OCI-LY7 (cell line): ENCODE measurements around the gene ZXDA. TPM values are rescaled to one million over a fixed set of nuclear protein-coding genes. Genes with fewer than 3 reads are reported as not detected.
"Not testable (repeated sequence)": the region's sequence is repeated elsewhere in the genome, so short reads cannot be mapped to it uniquely, and the experiment has no call there.

Experiments
- BruUV-seq: library from RNA; stranded (reverse); fragments of 400-500 nt; replicated peaks from 2 replicates; lab custom pipeline; 2021; lab: Mats Ljungman, UMichigan
- CTCF ChIA-PET: fragments of 300-600 bp; sonication (Branson Sonifier 250); formaldehyde crosslinking; loops from one replicate; lab custom pipeline; 2022; ENCODE audit warnings: antibody characterized with exemption; ENCODE audit not compliant: unreplicated experiment; lab: Charles Lee
- POLR2A ChIA-PET: fragments of 300-600 bp; sonication (Branson Sonifier 250); formaldehyde crosslinking; loops from one replicate; lab custom pipeline; 2022; ENCODE audit warnings: antibody characterized with exemption; lab: Charles Lee
- DNase-seq: peaks from one replicate; pipeline ENCODE4 v3.0.0-alpha.2; 2015; ENCODE audit warnings: low spot score
- H2AFZ ChIP-seq: fragments of 200-600 bp; sonication (generic), shearing (Covaris generic); 2 replicates; pipeline ENCODE4 v1.6.1; 2014; ENCODE audit warnings: mild to moderate bottlenecking, antibody characterized with exemption, low read length, moderate library complexity
- H3K27ac ChIP-seq: fragments of 200-600 bp; sonication (generic); 2 replicates; pipeline ENCODE4 v1.5.1; 2014; ENCODE audit warnings: mixed run types, low read depth, mild to moderate bottlenecking, moderate library complexity, low read length, inconsistent platforms; ENCODE audit not compliant: poor library complexity, severe bottlenecking
- H3K36me3 ChIP-seq: fragments of 200-600 bp; sonication (generic); 2 replicates; pipeline ENCODE4 v1.6.1; 2014; ENCODE audit warnings: mild to moderate bottlenecking, antibody characterized with exemption, low read length, moderate library complexity, mixed read lengths; ENCODE audit not compliant: insufficient read depth
- H3K4me1 ChIP-seq: fragments of 200-600 bp; sonication (generic); 2 replicates; pipeline ENCODE4 v1.5.1; 2014; ENCODE audit warnings: mild to moderate bottlenecking, low read length; ENCODE audit not compliant: insufficient read depth, poor library complexity, severe bottlenecking
- H3K4me2 ChIP-seq: fragments of 200-600 bp; sonication (generic); 2 replicates; pipeline ENCODE4 v1.6.1; 2014; ENCODE audit warnings: mild to moderate bottlenecking, low read length
- H3K4me3 ChIP-seq: fragments of 200-600 bp; sonication (generic); 2 replicates; pipeline ENCODE4 v1.5.1; 2014; ENCODE audit warnings: mild to moderate bottlenecking, low read depth, low read length; ENCODE audit not compliant: poor library complexity, severe bottlenecking
- H3K79me2 ChIP-seq: fragments of 200-600 bp; sonication (generic); 2 replicates; pipeline ENCODE4 v1.6.1; 2016; ENCODE audit warnings: low read depth, mild to moderate bottlenecking, low read length, moderate library complexity, mixed read lengths; ENCODE audit not compliant: insufficient read depth
- H3K9me2 ChIP-seq: fragments of 200-600 bp; sonication (generic); 2 replicates; pipeline ENCODE4 v1.6.1; 2016; ENCODE audit warnings: mild to moderate bottlenecking, low read length, mixed read lengths; ENCODE audit not compliant: insufficient read depth
- H3K9me3 ChIP-seq: fragments of 200-600 bp; sonication (generic); 2 replicates; pipeline ENCODE4 v1.6.1; 2014; ENCODE audit warnings: mild to moderate bottlenecking, mixed run types, low read length, mixed read lengths
- H4K20me1 ChIP-seq: fragments of 200-600 bp; sonication (generic); 2 replicates; pipeline ENCODE4 v1.6.1; 2014; ENCODE audit warnings: mild to moderate bottlenecking, antibody characterized with exemption, low read length, moderate library complexity, mixed read lengths; ENCODE audit not compliant: insufficient read depth
- EZH2phosphoT487 ChIP-seq: fragments of 200-600 bp; sonication (generic); IDR thresholded peaks from 2 replicates; pipeline ENCODE4 v1.6.1; 2018; ENCODE audit warnings: low read depth, borderline replicate concordance, mild to moderate bottlenecking, mixed run types, antibody characterized with exemption, low read length, moderate library complexity, mixed read lengths
- intact Hi-C: fragments of 100-400 bp; cut with micrococcal nuclease; formaldehyde crosslinking; loops from one replicate; pipeline ENCODE4 v1.10.0; 2022; ENCODE audit not compliant: unreplicated experiment
- total RNA-seq, 2 experiments: library from RNA; depleted of rRNA in 1 of 2; stranded (reverse); fragments of >200 nt in 1 of 2; shearing (Covaris generic) in 1 of 2; gene quantifications; 2 replicates each; pipeline ENCODE4 v1.2.3, GENCODE V29; 2014 to 2022
- TF ChIP-seq, protein P1 (sequence below): fragments of 200-600 bp; sonication (generic); conservative IDR thresholded peaks from 2 replicates; pipeline ENCODE4 v1.5.1; 2014; ENCODE audit warnings: mild to moderate bottlenecking, antibody characterized with exemption, low read length, moderate library complexity, mixed read lengths

Gene ZXDA
- total RNA-seq, 2 experiments from 2014 or later, result 1.5 to 5.2 TPM

DNA sequence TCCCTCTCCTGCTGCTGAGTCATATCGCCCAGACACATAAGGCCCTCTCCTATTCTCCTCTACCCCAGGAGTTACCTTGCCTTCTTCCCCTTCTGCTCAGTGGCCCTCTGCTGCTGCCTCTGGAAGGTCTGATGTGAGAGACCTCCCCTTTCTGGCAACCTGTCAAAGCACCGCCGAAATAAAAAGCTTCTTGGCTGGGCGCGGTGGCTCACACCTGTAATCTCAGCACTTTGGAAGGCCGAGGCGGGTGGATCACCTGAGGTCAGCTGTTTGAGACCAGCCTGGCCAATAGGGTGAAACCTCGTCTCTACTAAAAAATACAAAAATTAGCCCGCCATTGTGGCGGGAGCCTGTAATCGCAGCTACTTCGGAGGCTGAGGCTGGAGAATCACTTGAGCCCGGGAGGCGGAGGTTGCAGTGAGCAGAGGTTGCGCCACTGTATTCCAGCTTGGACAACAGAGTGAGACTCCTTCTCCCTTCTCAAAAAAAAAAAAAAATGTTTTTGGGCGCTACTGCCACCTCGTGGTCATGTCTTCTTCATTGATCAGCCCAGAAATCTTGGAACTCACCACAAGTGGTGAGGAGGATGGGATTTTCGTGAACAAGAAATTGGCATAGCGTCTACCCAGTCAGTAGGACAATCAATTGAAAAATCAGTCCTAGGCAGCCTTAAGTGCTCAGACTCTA, 8.6 kb upstream of the ZXDA start:
- intact Hi-C loops, result loop anchor here (2.0 kb wide), 1 partner anchor 98 kb away; no protein-coding TSS in a partner anchor
- peak; percentile 36 for DNase-seq
- no peaks in the 10 kb centered on the region for H3K9me3 ChIP-seq

DNA sequence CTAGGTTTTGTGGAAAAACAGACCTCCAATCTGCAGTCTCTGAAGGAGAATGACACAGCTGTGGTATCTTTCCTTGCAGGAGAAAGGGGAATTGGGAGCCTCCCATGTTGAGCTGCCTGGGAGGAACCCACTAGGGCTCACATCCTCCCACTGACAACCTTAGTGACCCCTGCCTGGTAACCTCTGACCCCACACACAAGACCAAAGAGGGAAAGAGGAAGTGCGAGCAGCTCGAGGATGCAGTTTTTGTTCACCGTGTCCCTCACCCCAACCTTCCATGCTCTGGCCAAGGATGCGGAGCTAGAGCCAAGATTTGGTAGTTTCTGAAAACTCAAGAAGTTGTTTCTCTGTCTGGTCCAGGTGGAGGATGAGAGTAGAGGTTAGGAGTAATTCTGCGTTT, 5.4 kb upstream of the ZXDA start:
- intact Hi-C loops, result no loop called here
- Histone ChIP-seq H3K4me1 (peaks cover 9% of the 10 kb centered on the region), H3K79me2 (no peaks in the 10 kb centered on the region), H2AFZ (no peak overlapping the region), H3K4me3 (no peak overlapping the region), H3K36me3 (no peaks in the 10 kb centered on the region), H3K4me2 (no peak overlapping the region), H3K27ac (no peak overlapping the region), H3K9me2 (no peaks in the 10 kb centered on the region), H4K20me1 (no peaks in the 10 kb centered on the region), H3K9me3 (no peaks in the 10 kb centered on the region)
- POLR2A ChIA-PET, result no interaction called here
- no TSS peak for BruUV-seq
- TF ChIP-seq, protein P1, sequence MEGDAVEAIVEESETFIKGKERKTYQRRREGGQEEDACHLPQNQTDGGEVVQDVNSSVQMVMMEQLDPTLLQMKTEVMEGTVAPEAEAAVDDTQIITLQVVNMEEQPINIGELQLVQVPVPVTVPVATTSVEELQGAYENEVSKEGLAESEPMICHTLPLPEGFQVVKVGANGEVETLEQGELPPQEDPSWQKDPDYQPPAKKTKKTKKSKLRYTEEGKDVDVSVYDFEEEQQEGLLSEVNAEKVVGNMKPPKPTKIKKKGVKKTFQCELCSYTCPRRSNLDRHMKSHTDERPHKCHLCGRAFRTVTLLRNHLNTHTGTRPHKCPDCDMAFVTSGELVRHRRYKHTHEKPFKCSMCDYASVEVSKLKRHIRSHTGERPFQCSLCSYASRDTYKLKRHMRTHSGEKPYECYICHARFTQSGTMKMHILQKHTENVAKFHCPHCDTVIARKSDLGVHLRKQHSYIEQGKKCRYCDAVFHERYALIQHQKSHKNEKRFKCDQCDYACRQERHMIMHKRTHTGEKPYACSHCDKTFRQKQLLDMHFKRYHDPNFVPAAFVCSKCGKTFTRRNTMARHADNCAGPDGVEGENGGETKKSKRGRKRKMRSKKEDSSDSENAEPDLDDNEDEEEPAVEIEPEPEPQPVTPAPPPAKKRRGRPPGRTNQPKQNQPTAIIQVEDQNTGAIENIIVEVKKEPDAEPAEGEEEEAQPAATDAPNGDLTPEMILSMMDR, result no peak
- TF ChIP-seq EZH2phosphoT487, result no peak
- no peak for DNase-seq
- CTCF ChIA-PET, result no interaction called here

More for the DNA sequence above, 8.6 kb upstream of the ZXDA start:
- ChIA-PET CTCF (no interaction called here), POLR2A (interaction anchor here (0.6 kb wide), 1 partner anchor 17 kb away, joined by 3 read pairs; no protein-coding TSS in a partner anchor)
- TF ChIP-seq, protein P1, result peak; percentile 69
- no peak for TF ChIP-seq EZH2phosphoT487
- H3K79me2 ChIP-seq, result no peaks in the 10 kb centered on the region
- no peak overlapping the region for H3K4me2 ChIP-seq
- H3K9me2 ChIP-seq, result no peaks in the 10 kb centered on the region
- H3K4me3 ChIP-seq, result no peak overlapping the region
- H3K36me3 ChIP-seq, result no peaks in the 10 kb centered on the region
- H3K4me1 ChIP-seq, result no peaks in the 10 kb centered on the region
- BruUV-seq, result no TSS peak
- H3K27ac ChIP-seq, result no peak overlapping the region
- no peak overlapping the region for H2AFZ ChIP-seq
- H4K20me1 ChIP-seq, result no peaks in the 10 kb centered on the region

DNA sequence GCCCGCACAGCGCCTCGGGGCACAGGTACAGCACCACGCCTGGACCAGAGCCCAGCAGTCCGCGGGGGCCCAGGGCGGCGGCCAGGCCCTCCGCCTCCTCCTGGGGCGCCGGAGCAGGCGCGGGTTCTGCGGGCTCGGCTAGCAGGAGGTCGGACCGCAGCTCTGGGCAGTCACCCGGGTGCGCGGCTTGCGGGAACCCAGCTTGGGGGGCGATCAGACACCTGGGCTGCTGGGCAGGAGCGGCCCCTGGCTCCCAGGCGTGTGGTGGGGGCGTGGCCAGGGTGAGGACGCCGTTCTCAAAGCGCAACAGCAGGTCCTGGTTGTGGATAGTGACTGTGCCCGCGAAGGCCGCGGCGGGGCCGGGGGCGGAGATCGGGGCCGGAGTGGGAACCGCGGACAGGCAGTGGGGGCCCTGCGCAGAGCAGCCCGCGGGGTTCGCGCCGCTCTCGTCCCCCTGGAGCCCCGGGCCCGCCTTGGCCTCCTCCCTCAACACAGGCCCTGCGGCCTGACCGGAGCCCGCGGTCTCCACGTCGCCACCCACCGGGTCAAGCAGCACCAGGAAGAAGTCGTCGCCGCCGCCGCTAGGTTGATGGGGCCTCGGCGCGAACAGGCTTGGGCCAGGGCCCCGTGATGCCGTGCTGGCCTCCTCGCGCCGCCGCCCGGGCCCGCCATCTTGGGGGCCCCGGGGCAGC, 517 bp downstream of the ZXDA start:
- H3K27ac ChIP-seq, H3K9me2 ChIP-seq, H4K20me1 ChIP-seq, BruUV-seq, CTCF ChIA-PET, POLR2A ChIA-PET, H3K9me3 ChIP-seq, intact Hi-C loops, H2AFZ ChIP-seq, H3K36me3 ChIP-seq, H3K79me2 ChIP-seq: not testable (repeated sequence)
- peaks cover 10% of the 10 kb centered on the region for H3K4me1 ChIP-seq
- DNase-seq, result peak; percentile 17
- peak overlapping the region; percentile 69 for H3K4me3 ChIP-seq
- peak overlapping the region; percentile 42 for H3K4me2 ChIP-seq

DNA sequence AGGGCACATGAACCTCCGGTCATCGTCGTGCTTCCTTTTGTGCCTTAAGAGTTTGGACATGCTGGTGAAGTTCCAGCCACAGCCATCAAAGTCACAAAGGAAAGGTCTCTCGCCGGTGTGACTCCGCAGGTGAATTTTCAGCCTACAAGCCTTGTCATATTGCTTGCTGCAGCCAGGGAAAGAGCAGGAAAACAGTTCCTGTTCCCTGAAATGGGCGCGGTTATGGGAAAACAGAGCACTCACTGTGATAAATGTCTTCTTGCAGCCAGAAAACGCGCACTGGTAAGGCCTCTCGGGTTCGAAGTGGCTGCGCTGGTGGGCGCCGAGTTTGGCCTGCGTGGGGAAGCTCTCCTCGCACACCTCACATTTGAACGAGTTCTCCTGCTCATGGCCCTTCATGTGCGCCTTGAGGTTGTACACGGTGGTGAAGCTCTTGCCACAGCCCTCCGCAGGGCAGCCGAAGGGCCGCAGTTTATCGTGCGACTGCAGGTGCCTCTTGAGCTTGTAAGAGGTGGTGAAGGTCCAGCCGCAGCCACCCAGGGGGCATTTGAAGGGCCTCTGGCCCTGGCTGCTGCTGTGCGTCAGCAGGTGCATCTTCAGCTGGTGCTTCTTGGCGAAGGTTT, 1.2 kb downstream of the ZXDA start:
- H3K9me2 ChIP-seq, DNase-seq, POLR2A ChIA-PET, H2AFZ ChIP-seq, H3K27ac ChIP-seq, CTCF ChIA-PET, H3K9me3 ChIP-seq, H4K20me1 ChIP-seq, BruUV-seq, H3K36me3 ChIP-seq, H3K79me2 ChIP-seq, intact Hi-C loops: not testable (repeated sequence)
- Histone ChIP-seq H3K4me1 (peaks cover 10% of the 10 kb centered on the region), H3K4me3 (peak overlapping the region; percentile 69), H3K4me2 (peak overlapping the region; percentile 42)
